NCI-H345 treated with DMSO at 0.1 percent for 48 hours (cell line): ENCODE results near the gene FOXJ2.
"Not testable (repeated sequence)": the region's sequence is repeated elsewhere in the genome, so short reads cannot be mapped to it uniquely, and the experiment has no call there.

ENCODE experiments used
- DNase-seq: peaks from one replicate; lab custom pipeline; 2025; ENCODE audit not compliant: unreplicated experiment; lab: John Stamatoyannopoulos, UW

FOXJ2 gene

DNA sequence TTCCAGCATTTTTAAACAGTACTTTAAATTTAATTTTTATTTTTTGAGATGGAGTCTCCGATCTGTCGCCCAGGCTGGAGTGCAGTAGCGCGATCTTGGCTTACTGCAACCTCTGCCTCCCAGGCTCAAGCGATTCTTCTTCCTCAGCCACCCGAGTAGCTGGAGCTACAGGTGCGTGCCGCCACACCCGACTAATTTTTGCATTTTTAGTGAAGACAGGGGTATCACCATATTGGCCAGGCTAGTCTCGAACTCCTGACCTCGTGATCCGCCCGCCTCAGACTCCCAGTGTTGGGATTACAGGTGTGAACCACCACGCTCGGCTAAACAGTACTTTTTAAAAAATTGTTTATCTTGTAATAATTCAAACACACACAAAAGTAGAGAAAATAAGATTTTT lies 4.2 kb upstream of the FOXJ2 start:
- DNase-seq: no peak

DNA sequence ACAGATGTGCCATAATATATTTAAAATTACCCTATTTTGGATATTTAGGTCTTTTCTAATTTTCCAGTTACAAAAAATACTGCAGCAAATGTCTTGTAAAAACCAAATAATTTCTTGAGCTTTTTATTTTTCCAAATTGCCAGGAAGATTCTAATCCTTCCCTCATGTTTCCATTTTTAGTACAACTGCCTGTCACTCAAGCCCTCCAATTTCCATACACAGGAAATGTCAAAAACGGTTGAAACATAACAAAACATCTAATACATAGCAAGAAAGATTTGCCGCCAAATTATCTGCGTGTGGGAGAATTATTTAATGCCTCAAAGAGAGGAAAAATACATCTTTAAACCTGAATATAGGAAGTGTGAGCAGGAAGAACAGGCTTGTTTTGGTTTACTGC lies 2.3 kb upstream of the FOXJ2 start:
- no peak for DNase-seq

- not testable (repeated sequence) for DNase-seq
Observed at GRCh38 chr12:8031017-8031416, 1.5 kb upstream of the FOXJ2 start.

DNA sequence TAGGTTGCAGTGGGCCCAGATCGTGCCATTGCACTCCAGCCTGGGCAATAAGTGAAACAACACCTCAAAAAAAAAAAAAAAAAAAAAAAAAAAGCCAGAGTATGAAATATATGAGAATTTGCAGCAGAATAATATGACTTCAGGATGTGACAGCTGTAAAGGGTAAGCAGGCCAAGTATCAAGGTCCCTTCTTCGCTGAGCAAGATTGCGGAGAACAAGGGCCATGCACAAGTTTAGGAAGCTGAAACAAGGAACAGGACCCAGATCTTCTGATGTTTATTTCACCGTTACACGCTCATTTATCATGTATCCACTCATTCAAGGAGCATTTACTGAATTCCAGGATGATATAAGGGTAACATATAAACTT lies 659 bp upstream of the FOXJ2 start:
- DNase-seq: no peak

GRCh38 chr12:8033153-8034044 lies 883 bp downstream of the FOXJ2 start:
- DNase-seq: peak; percentile 49

DNA sequence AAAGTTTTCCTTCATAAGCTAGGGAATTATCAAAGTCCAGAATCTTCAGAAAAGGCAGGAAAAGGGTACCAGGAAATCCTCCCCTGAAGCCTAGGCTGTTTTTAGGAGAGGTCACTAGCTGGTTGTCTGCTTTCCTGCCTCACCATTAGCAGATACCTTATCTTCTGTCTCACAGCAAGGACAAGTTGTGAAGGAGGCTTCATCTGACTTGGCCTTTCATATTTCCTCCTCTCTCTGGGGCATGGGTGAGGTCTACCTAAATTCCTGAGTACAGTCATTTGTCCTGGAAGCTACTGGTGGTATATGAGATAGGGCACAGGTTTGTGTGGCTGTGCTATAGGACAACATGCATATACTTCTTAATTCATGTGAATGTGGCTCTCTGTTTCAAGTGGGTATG lies 2.3 kb downstream of the FOXJ2 start:
- no peak for DNase-seq

- no peak for DNase-seq
Observed at GRCh38 chr12:8035440-8036010, 3.0 kb downstream of the FOXJ2 start.

GRCh38 chr12:8036346-8036745 lies 3.8 kb downstream of the FOXJ2 start:
- DNase-seq: no peak

DNA sequence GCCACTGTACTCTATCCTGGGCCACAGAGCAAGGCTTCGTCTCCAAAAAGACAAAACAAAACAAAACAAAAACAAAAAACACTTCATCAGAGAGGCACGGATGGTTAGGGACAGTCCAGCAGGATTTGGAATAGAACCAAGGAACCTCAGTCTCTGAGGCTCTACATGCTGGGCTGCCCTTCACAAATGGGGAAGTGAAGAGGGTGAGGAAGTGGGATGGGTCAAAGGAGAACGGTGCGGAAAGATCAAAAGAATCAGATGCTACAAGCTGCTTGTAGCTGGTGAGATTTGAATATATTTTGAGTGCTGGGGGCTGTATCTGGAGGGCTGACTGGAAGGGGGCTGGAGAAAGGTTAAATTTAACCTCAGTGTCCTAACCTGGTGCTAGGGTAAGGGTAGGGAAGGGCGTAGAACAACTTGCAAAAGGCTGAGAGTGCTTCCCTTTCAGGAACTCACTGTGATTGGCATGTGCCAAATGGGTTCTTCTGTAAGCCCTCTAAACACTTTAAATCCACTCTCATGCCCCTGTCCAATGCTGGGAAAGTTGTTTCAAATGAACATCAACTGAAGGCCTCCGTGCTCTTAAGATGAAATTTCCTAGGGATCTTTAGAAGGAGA lies 4.6 kb downstream of the FOXJ2 start:
- no peak for DNase-seq

DNA sequence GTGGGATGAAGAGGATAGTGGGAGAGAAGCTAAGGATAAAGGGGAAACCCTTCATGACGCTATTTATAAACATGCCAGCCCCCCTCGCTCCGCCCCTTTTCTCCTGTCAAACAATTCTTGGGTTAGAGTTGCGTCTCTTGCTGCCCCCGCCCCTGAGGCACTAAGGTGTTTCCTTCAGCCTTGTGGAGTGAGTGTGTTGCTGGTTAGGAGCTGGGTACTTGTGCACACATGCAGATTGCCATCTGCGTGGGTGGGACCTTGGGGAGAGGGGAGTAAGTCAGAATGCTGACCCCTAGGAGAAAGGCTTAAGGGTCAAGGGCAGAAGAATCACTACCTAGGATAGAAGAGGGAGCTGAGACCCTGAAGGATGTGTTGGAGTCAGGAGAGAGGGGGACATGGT lies 5.4 kb downstream of the FOXJ2 start:
- DNase-seq: no peak

DNA sequence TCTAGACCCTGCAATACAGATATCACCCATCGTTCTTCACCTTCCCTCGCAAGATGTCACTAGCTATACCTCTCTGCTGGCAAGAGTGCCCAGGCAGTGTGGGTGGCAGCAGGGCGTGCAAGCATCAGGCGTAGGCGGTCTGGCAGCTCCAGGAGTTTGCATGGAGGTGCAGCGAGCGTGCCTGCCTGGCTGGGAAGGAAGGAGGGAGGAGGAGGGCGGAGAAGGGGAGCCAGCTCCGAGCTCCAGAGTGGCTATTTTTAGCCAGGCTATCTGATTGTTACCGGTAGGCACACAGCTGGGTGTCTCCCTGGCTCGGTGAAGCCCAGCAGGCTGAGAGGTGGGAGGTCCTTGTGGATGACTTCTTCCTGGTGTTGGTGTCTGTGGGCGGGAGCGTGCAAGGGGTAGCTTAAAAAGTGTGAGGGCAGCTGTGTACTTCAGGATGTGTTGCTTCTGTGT lies 6.2 kb downstream of the FOXJ2 start:
- peak; percentile 92 for DNase-seq

DNA sequence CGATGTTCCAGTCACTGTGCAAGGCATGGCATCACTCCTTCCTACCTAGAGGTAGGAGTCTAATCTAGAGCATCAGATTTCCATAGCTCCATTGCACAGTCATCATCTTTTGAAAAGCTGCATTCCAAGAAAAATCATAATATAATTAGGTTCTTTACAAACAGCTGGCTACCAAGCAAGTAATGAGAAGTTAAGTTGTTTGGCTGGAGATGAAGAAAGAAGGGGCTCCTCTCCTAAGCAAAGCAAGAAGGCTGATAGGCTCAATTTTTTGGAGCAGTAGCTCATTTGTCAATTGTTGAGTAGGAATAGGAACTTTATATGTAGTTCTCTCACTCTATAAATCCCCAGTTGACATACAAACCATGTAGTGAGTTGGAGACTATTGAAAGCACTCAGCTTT lies 8.3 kb downstream of the FOXJ2 start:
- DNase-seq: no peak

- DNase-seq: peak; percentile 60
Observed at GRCh38 chr12:8045952-8046944, 13.7 kb downstream of the FOXJ2 start.

DNA sequence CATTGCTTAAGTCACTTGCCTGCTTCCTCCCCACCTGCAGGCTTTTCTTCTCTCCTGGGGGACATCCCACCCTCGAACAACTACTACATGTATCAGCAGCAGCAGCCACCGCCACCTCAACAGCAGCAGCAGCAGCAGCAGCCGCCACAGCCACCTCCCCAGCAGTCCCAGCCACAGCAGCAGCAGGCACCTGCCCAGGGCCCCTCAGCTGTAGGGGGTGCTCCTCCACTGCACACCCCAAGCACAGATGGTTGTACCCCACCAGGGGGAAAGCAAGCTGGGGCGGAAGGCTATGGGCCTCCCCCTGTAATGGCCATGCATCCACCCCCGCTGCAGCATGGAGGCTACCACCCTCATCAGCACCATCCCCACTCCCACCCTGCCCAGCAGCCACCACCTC lies 15.3 kb downstream of the FOXJ2 start:
- no peak for DNase-seq

- DNase-seq: no peak
Observed at GRCh38 chr12:8048906-8049305, 16.4 kb downstream of the FOXJ2 start.

GRCh38 chr12:8050600-8051250 lies 18.2 kb downstream of the FOXJ2 start:
- no peak for DNase-seq

DNA sequence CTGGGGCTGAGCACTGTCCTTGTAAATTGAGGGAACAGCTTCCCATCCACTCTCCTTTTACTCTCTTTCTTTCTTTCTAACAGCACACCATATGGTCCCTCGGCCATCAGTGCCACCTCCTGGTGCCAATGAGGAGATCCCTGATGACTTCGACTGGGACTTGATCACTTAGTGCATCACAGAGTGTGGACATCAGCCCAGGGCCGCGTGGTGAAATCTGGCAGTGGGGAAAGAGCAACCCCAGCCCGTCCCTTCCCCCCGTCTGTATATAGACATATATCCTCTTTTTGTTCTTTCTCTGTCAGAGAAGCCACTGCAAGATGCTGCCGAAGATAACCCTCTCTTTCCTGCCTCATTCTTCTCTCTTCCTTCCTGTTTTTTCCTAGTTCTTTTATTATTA lies 20.2 kb downstream of the FOXJ2 start:
- no peak for DNase-seq

GRCh38 chr12:8054816-8055215 lies 22.3 kb downstream of the FOXJ2 start:
- DNase-seq: no peak

- no peak for DNase-seq
Observed at GRCh38 chr12:8057306-8057705, 24.8 kb downstream of the FOXJ2 start.

GRCh38 chr12:8057839-8058238 lies 25.3 kb downstream of the FOXJ2 start:
- no peak for DNase-seq

DNA sequence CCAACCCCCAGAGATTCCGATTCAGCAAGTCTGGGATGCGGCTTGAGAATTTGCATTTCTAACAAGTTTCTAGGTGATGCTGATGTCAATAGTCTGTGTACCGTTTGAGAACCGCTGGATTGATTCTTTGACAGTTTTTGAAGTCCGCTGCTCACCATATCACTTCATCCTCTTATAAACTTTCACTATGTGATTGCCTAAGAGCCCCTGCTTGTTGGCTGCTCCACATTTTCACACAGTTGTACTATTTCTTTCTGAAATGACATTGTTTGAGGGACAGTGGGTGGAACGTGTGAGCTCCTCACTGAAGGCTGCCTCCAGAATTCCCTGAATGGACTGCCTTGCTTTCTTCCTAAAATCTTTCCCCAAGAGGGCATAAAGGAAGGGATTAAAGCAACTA lies 26.0 kb downstream of the FOXJ2 start:
- DNase-seq: no peak
